HG03039 (cell line): ENCODE results near the gene CRPPA.
"Not testable (repeated sequence)": the region's sequence is repeated elsewhere in the genome, so short reads cannot be mapped to it uniquely, and the experiment has no call there.

Experiments
- ATAC-seq: cut with Tn5 transposase; IDR thresholded peaks from one replicate; pipeline ENCODE4 v1.9.1; 2021; ENCODE audit warnings: mild to moderate bottlenecking, moderate library complexity; ENCODE audit not compliant: unreplicated experiment

CRPPA gene

DNA sequence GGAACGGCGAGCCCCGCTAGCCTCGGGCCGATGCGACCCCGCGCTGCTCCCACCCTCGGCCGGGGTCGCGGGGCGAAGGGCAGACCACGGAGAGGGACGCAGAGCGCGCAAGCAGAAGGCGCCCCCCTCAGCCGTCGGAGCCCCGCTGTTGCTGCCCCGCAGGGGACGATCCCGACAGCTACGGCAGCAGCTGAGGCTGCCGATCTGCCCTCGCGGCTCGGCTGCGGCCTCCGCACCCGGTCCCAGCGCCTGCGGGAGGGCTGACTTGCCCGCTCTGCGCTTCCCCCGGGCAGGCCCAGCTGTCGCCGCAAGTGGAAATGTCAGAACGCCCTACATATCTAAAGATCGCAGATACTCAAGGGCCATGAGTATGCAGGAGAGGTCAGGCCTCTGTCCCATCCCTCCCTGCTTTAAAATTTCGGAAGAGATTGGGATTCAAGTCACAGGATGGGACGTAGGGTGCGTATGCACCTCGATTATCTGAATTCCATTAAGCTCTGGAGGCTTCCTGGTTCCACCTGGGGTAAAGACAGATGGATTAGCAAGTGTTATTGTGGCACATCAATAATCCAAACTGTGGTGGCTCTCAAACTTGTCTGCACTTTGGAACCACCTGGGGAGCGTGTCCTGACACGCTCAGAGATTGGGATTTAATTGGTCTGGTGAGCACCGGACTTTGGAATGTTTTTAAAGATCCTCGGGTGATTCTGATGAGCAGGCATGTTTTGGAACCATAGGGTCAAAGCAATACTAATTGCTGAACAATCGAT lies at the start of gene CRPPA:
TSS of gene CRPPA (minus strand) at position 206 of the 770 bp plus-strand sequence. CDS start 216 bp downstream, outside the sequence.
- peak; percentile 33 for ATAC-seq

DNA sequence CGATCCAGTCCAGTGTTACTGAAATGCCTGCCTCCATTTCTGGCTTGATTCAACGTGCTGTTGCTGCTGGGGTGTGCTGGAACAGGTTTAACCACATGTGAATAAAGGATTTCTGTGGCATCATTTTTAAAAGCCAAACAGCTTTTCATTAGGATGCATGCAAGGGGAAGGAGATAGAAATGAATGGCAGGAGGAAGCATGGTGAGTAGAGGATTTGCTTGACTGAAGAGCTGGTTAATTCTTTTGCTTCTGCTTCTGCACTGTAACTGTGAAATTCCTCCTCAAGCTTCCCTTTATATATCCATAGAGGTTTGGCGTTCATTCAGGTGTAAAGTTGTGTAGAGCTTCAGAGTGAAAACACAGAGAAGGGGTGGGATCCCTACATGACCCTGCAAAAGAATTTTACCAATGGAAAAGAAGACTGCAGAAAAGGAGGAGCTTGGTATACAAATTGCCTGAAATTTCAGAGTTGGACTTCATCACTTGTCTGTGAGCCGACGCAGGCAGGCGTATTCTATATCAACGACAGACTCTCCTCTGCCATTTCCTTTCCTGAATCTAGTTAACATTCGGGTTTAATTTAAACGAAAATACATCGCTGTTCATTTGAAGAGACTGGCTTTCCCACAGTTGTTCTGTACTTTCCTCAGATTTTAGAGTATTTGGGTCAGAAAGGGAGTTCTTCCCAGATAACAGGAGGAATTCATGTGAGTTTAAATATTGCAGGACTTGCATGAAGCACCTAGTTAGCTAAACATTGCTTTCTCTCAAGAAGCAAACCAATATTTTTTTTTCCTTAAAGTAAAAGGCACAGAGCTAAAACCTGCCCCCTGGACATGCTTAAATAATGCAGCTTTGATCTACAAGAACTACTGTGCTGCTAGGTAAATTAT lies 44.4 kb upstream of the CRPPA start, which contains the start of gene SOSTDC1:
TSS of gene SOSTDC1 (minus strand) at position 270 of the 893 bp plus-strand sequence. CDS start at position 200, 70 bp downstream.
- no peak for ATAC-seq

DNA sequence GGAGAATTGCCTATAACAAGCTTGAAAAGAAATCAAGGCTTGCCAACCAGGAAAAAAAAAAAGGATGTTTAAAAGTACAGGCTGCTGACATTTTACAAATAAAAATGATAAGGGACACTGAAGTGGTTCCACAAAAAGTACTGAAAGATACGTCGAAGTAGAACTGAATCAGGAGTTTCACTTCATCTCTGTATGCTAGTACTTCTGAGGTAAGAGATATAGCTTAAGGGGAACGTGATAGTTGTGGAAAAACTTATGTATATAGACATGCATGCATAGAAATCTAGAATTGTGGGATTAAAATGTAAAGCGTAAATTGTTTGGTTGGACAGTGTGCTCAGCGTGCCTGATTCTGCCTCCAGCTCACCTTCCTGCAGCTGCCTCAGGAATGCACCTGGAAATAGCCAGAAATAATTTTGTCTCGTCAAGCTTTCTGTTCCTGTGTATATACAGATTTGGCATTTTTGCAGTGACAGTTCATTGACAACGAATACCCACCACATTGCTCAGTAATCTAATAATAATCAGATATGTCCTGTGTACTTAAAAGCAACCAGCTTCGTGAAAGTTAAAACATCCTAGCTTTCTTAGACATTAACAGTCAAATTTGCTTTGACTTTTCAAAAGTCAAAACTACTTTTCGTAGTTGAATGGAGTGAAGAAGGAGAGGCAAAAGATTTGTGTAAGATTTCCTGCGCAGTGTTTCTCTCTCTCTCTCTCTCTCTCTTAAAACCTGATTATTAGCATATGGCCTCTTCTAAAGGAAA lies 42.8 kb upstream of the CRPPA start:
- no peak for ATAC-seq

DNA sequence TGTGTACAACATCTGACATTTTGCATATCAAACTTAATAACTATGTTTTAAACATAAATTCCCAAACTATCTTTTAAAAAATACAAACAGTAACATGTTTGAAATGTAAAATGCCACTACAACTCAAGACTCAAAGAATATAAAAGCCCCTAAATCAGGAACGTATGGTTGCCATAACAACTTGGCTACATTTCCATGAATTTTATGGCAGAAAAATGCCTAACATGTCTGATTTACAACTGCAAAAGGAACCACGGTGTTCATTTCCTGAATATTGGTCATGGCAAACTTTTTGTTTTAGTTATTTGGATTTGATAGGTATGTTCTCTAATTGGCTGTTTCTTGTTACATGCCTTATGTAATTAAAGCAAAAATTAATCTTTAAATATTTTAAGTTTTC lies 42.2 kb upstream of the CRPPA start:
- ATAC-seq, result no peak

DNA sequence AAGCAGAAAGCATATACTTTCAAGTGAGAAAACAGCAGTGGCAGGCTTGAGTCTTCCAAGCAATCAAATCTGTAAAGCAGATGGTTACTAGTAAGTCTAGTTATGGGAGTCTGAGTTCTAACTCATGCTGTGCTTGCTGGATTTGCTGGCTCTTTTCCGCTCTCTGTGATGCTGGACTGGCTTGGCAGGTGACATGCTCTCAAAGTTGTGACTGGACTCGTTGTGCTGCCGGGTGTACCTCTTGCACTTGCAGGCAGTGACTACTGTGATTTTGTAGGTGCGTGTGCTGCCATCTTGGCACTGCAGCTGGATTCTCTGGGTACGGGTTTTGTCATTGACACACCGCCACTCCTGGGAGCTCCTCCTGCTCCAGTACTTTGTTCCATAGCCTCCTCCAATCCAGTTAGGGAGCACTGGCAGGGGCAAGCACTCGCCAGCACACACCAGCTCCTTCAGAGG lies 41.1 kb upstream of the CRPPA start:
- ATAC-seq, result no peak

DNA sequence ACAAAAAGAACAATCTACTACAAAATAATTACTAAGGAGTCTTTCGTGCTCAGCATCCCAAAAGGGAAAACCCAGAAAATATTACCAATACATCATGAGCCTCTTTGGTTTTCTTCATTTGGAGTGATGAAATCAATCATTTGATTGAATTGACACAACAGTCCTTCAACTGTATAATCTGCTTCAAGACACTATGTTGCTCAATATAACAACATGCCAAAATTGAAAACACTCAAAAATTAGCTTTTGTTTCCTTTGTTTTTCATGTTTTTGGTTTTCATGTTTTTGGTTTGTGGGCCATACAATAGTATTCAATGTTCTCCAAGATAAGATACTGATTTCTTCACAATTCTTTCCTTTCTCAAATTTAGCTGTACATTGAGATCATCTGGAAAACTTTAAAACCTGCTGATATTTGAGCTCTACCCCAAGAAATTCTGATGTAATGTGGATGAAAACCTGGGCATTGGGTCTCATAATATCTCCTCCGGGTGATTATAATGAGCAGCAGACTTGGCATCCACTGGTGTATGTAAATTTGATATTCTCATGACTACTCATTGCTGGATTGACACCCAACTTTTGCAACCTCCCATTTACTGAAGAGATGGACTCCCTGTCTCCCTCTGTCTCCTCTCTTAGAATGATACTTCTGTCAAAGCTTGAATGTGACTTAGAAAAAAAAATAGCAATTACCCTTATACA lies 39.6 kb upstream of the CRPPA start:
- ATAC-seq, result no peak

DNA sequence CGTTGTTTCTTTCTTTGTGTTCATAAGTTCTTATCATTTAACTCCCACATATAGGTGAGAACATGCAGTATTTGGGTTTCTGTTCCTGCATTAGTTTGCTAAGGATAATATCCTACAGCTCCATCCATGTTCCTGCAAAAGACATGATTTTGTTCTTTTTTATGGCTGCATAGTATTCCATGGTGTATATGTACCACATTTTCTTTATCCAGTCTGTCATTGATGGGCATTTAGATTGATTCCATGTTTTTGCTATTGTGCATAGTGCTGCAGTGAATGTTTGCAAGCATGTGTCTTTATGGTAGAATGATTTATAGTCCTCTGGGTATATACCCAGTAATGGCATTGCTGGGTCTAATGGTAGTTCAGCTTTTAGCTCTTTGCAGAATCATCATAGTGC lies 35.0 kb upstream of the CRPPA start:
- not testable (repeated sequence) for ATAC-seq

DNA sequence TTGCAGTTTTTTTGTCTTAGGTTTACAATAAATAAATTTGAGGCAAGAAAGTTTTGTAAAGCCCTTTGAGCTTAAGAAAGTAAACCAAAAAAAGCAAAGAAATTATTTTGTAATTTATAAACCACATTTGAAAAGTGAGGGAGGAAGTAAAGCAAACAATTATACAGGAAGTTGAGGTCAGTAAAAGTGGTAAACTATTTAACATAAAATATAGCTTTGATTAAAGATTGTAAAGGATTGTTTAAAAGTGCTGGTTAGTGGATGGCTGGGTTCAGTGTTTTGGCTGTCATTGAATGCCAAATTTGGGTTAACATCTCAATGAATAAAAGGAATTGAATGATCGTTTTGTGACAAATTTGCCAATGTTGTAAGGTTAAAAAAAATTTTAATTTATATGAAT lies 34.3 kb upstream of the CRPPA start:
- no peak for ATAC-seq

DNA sequence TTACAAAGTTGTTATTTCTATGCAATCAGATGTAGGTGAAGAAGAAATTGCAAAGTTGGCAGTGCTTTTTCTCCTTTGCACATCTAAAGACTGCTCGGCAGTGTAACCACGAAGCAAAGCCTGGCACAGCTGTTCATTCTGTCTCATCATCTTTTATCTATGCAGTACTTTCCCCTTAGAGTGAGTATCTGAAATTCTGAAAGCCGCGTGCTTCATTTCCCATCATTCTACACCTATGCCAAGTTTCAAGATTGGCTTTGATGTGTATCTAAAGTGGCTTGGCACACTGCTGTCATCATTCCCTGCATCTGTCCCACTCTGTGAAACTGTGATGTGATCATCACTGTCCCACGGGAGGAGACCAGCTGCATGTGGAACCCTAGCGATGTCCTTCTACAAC lies 29.0 kb upstream of the CRPPA start:
- no peak for ATAC-seq

DNA sequence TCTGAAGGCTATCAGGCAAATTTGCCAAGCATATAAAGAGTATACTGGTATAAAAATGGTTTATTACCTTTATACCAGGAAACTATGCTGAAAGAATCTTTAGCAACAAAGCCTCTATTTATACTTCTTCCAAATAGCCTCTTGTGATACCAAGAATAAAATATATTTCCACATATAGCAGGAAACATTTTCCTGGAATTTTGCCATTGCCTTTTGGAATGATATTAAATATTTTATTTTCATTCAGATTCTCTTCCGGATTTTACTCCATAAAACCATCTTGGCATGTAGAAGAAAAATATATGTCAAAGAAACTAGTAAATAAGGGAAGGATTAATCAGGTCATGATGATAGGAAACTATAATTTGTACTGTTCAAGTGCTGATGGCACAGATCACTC lies 26.5 kb upstream of the CRPPA start:
- no peak for ATAC-seq

DNA sequence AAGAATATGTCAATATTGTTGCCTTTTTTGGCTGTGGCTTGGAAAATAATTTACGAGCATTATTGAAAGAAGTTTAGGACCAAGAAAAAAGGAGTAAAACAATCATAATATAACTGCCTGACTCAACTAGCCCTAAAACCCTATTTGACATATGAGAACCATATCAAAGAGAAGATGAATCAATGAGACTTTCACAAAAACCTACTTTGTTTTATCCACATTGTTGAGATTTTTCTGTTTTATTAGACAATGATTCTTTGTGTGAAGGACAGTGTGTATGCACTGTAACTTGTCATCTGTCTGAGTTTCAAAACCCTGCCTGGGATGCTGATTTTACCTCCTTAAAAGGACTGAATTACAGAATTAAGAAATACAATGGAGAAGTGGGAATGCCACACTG lies 25.2 kb upstream of the CRPPA start:
- no peak for ATAC-seq

DNA sequence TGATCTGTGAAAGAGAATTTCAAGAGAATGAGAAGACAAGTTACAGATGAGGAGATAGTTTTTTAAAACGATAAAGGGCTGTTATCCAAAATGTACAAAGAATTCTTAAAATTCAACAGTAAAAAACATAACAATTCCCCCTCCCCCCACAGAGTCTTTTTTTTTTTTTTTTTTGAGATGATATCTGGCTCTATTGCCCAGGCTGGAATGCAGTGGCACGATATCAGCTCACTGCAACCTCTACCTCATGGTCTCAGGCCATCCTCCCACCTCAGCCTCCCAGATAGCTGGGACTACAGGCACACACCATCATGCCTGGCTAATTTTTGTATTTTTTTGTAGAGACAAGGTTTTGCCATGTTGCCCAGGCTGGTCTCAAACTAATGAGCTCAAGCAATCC lies 22.5 kb upstream of the CRPPA start:
- ATAC-seq, result not testable (repeated sequence)

DNA sequence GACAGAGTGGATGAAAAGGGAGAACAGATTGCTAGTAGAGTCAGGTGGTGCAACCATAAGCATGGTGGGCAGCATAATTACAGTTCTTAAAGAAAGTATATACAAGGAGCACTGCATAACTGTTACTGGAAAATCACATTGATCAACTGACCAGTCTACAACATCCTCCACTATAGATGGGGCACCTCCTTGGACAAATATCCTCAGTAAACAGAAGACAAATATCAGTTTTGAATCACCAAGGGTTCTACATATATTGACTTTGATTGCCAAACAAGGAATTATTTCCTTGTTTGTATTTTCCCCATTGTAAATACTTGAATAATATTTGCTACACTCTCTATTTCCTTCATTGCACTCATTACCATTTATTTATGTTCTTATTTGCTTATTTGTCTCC lies 17.6 kb upstream of the CRPPA start:
- ATAC-seq, result no peak

DNA sequence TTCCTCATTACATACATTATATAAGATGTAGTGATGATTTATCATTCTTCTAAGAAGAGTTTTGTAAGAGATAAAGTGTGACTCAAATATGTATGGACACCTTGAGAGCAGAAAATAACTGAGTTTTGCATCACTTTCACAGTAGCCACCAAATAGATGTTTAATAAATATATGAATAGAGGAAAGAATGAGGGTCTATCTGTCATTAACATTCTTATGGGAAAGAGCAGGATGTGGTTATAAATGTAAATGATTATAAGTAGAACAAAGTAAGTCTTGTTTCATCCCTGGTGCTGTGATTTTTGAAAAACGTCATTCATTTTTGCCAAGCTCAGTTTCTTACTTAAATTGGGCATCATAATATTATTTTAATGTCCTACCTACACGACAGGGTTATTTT lies 15.0 kb upstream of the CRPPA start:
- no peak for ATAC-seq

DNA sequence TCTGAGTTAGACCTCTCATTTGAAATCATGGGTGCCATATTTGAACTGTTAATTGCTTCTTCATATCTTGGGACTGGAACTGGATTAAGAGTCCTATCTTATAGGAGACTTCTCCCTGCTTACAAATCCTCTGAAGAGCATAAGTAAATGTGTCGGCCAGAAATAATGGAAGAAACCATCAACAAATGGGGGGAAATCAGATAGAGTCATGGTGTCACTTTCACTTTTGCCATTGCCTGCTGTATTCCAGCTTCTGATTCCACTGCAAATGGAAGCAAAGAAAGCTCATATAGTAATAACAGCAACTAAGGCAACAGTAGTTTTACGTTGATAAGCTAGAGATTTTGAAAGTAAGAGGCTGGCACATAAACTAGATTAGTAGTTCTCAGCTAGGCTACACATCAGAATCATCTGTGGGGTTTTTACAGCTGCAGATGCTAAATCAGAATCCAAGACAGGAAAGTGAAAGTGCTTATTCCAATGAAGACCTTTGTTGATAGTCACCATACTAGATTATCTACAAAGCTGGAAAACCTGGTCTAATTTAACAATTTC lies 12.3 kb upstream of the CRPPA start:
- no peak for ATAC-seq

DNA sequence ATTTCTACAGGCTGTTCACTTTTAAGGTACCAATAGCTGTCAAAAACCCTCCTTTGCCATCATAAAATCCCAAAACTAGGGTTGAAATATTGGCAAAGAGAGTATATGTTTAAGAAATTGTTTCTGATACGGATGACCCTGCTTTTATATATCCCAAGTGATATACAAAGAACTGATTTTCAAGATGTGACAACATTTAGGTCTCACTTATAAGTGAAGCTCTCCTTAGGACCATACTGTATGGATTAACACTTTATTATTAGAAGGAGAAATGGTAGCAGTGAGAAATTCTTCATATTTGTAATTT lies 11.0 kb upstream of the CRPPA start:
- ATAC-seq, result no peak

DNA sequence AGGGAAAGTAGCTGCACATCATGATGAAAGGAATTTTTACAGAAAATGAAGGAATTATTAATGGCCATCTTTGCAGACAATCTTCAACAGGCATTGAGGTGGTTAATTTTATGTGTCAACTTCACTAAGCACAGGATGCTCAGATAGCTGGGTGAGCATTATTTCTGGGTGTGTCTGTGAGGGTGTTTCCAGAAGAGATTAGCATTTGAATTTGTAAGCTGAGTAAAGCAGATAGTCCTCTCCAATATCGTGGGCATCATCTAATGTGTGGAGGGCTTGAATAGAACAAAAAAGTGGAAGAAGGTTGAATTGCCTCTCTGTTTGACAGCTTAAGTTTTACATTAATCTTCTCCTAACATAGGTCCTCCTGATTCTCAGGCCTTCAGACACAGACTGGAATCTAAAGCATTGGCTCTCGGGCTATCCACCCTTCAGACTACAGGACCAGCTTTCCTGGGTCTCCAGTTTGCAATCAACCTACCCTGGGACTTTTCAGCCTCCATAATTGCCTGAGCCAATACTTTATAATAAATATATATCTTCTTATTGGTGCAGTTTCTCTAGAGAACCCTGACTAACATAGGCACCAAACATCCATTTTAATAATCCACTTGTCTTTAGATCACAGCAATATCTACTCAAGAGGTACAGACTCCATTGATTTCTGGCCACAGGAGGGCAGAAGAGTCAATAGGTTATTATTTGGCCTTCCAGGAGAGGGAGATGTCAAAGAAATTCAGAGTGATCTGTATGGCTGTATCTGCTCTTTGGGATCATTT lies 10.5 kb upstream of the CRPPA start:
- ATAC-seq, result peak; percentile 63

DNA sequence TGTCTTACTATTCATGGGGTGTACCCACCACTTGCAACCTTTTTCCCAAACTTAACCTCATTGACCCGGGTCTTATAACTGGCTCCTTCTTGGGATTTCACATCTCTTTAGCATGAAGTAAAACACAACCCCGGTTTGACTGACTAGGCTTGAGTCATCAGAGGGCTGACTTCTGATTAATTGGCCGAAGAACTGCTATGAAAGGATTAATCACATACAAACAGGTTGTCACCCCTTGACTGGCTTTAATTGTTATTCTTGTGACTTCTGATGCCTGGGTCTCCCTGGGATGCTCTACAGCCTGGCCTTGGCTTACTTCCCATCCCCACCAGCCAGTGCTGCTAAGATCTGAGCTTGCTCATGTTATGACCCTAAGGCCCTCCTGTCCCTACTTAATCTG lies 8.8 kb upstream of the CRPPA start:
- ATAC-seq, result no peak

DNA sequence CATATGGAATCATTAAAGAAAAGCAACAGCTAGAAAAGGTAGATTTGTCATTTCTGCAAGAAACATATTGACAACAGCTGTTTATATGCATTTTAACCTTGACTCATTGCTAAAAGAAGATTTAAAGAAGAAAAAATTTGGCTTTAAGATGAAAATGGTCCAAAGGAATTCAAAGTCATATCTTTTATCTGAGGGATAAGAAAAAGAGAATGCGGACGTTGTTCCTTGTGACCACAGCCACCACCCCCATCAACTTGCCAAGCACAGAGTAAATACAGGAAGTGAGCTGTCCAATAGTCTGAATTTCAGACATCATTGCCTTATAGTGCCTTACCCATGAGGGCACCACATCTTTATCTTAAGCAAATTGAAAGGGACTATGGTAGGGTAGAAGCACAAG lies 7.3 kb upstream of the CRPPA start:
- no peak for ATAC-seq

DNA sequence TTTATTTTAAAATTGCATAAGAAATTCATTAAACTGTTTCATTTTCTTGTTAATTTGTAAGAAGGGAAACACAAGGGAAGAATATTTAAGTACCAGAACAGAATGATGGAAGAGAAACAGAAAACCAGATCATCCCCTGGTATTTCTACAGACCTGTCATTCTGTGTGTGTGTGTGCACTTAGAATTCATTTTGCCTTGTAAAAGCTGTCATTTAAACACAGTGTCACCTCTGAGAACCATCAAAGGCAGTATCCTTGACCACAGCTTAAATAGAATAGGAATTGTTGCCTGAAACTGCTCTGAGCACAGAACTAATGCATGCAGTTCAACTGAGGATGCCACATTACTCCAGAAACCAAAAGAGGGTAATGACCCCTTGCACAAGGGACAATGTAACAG lies 6.8 kb upstream of the CRPPA start:
- ATAC-seq, result no peak
